ENCODE results near the gene GARS1.

GARS1 gene

DNA sequence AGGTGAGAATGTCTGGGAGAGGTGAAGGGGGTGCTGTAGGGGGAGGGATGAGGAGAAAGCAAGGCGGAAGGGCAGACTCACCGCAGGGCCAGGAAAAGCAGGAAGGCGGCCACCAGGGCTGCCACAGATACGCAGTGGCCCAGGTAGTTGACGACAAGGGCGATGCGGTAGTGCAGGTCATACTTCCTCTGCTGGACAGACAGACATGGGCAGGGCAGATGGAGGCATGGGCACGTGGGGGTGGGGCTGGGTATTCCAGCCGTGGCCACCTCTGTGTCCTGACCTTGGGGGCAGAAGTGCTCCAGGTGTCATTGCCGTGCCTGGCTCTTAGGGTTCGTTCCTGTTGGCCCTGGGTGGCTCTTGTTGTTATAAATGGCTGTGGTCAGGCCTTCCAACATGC lies 70.8 kb downstream of the GARS1 start:
- Histone ChIP-seq H3K27me3 (ENCODE audit: insufficient read depth, low read length) (peaks cover 56% of the 10 kb centered on the region), H3K36me3 (ENCODE audit: insufficient read depth, low read length) (no peaks in the 10 kb centered on the region), H3K4me3 (ENCODE audit: low read depth, low read length) (no peak overlapping the region), H3K79me2 (ENCODE audit: control insufficient read depth, insufficient read depth, low read length, unreplicated experiment) (no peaks in the 10 kb centered on the region), H2AFZ (ENCODE audit: low read length, unreplicated experiment) (no peak overlapping the region), H3K4me1 (ENCODE audit: control insufficient read depth, insufficient read depth, low read length, unreplicated experiment) (no peaks in the 10 kb centered on the region), H3K27ac (ENCODE audit: low read depth, low read length) (no peak overlapping the region)

GRCh38 chr7:30667172-30667571 lies 72.5 kb downstream of the GARS1 start:
- no peak overlapping the region for H3K4me3 ChIP-seq (ENCODE audit: low read depth, low read length)
- no peaks in the 10 kb centered on the region for H3K4me1 ChIP-seq (ENCODE audit: control insufficient read depth, insufficient read depth, low read length, unreplicated experiment)
- peaks cover 62% of the 10 kb centered on the region for H3K27me3 ChIP-seq (ENCODE audit: insufficient read depth, low read length)
- no peak overlapping the region for H2AFZ ChIP-seq (ENCODE audit: low read length, unreplicated experiment)
- no peak overlapping the region for H3K27ac ChIP-seq (ENCODE audit: low read depth, low read length)
- no peaks in the 10 kb centered on the region for H3K36me3 ChIP-seq (ENCODE audit: insufficient read depth, low read length)
- H3K79me2 ChIP-seq (ENCODE audit: control insufficient read depth, insufficient read depth, low read length, unreplicated experiment): no peaks in the 10 kb centered on the region

DNA sequence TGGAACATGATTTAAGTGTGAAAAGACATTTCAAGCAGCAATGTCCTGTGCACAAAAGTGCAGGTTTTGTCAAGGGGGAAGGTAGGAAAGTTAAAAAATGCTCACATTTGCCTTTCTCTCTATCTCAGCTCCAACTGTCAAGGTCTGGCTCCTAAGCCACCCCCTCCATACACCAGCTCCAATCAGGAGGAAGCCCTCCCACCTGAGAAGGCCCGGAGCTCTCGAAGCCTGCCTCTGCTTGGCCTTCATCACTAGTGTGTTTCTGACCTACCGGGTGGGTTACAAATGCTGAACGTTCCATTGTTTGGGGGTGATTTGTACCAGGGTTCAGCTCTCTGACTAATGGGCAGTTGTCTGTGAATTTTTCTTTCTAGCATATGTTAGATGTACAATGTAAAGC lies 73.4 kb downstream of the GARS1 start:
- H2AFZ ChIP-seq (ENCODE audit: low read length, unreplicated experiment): no peak overlapping the region
- H3K27ac ChIP-seq (ENCODE audit: low read depth, low read length): no peak overlapping the region
- peaks cover 57% of the 10 kb centered on the region for H3K27me3 ChIP-seq (ENCODE audit: insufficient read depth, low read length)
- no peaks in the 10 kb centered on the region for H3K36me3 ChIP-seq (ENCODE audit: insufficient read depth, low read length)
- no peaks in the 10 kb centered on the region for H3K79me2 ChIP-seq (ENCODE audit: control insufficient read depth, insufficient read depth, low read length, unreplicated experiment)
- no peaks in the 10 kb centered on the region for H3K4me1 ChIP-seq (ENCODE audit: control insufficient read depth, insufficient read depth, low read length, unreplicated experiment)
- no peak overlapping the region for H3K4me3 ChIP-seq (ENCODE audit: low read depth, low read length)

DNA sequence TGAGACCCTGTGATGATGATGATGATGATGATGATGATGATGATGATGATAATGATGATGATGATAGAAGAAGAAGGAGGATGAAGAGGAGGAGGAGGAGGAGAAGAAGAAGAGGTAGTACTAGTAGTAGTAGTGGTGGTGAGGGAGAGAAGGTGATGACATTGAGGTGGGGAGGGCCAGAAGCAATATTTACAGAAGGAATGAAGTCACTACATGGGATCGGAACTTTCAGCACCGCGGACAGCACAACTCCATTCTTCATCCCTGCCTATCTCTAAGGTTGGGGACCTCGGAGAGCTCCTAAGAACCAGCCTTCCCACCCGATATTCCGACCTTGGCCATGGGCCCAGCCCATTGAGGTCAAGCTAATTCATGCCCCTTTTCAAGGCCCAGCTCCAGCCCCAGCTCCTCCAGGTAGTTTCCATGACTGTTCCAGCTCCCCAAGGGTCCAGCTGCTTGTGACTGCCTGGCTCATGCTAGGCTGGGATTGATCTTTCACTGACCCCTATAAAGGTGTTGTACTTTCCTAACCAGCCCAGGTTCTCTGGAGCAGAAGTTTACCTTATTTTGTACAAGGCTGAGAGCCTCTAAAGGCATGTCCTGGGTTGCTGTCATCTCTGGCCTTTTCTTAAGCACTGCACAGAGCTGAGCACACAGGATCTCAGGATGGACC lies 77.3 kb downstream of the GARS1 start:
- Histone ChIP-seq H2AFZ (ENCODE audit: low read length, unreplicated experiment) (no peak overlapping the region), H3K4me1 (ENCODE audit: control insufficient read depth, insufficient read depth, low read length, unreplicated experiment) (no peaks in the 10 kb centered on the region), H3K27ac (ENCODE audit: low read depth, low read length) (no peak overlapping the region), H3K27me3 (ENCODE audit: insufficient read depth, low read length) (peaks cover 61% of the 10 kb centered on the region), H3K36me3 (ENCODE audit: insufficient read depth, low read length) (no peaks in the 10 kb centered on the region), H3K4me3 (ENCODE audit: low read depth, low read length) (no peak overlapping the region), H3K79me2 (ENCODE audit: control insufficient read depth, insufficient read depth, low read length, unreplicated experiment) (no peaks in the 10 kb centered on the region)

DNA sequence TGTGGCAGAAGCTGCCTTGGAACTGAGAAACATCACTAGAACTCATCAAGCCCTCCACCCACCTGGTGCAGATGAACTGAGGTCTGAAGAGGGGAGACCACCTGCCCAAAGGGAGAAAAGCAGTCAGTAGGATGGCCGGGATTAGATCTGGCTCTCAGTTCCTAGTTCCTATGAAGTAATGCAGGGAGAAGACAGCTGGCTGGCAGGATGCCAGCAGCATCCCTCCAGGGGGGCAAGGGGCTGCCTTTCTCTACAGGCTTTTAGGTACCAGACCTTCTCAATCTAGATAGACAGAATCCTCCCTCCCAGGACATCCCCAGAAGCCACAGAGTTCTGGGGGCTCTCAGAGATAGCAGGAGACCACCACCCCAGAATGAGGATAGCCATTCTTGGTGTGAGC lies 79.7 kb downstream of the GARS1 start:
- Histone ChIP-seq H3K27ac (ENCODE audit: low read depth, low read length) (no peak overlapping the region), H2AFZ (ENCODE audit: low read length, unreplicated experiment) (no peak overlapping the region), H3K27me3 (ENCODE audit: insufficient read depth, low read length) (peaks cover 71% of the 10 kb centered on the region)

GRCh38 chr7:30674876-30675275 lies 80.2 kb downstream of the GARS1 start:
- H3K36me3 ChIP-seq (ENCODE audit: insufficient read depth, low read length): no peaks in the 10 kb centered on the region
- H3K27ac ChIP-seq (ENCODE audit: low read depth, low read length): no peak overlapping the region
- H3K4me1 ChIP-seq (ENCODE audit: control insufficient read depth, insufficient read depth, low read length, unreplicated experiment): no peaks in the 10 kb centered on the region
- H3K27me3 ChIP-seq (ENCODE audit: insufficient read depth, low read length): peaks cover 71% of the 10 kb centered on the region
- no peaks in the 10 kb centered on the region for H3K79me2 ChIP-seq (ENCODE audit: control insufficient read depth, insufficient read depth, low read length, unreplicated experiment)
- no peak overlapping the region for H2AFZ ChIP-seq (ENCODE audit: low read length, unreplicated experiment)
- no peak overlapping the region for H3K4me3 ChIP-seq (ENCODE audit: low read depth, low read length)

More for the DNA sequence above, 79.7 kb downstream of the GARS1 start:
- no peak overlapping the region for H3K4me3 ChIP-seq (ENCODE audit: low read depth, low read length)
- no peaks in the 10 kb centered on the region for H3K4me1 ChIP-seq (ENCODE audit: control insufficient read depth, insufficient read depth, low read length, unreplicated experiment)
- H3K79me2 ChIP-seq (ENCODE audit: control insufficient read depth, insufficient read depth, low read length, unreplicated experiment): no peaks in the 10 kb centered on the region
- H3K36me3 ChIP-seq (ENCODE audit: insufficient read depth, low read length): no peaks in the 10 kb centered on the region

DNA sequence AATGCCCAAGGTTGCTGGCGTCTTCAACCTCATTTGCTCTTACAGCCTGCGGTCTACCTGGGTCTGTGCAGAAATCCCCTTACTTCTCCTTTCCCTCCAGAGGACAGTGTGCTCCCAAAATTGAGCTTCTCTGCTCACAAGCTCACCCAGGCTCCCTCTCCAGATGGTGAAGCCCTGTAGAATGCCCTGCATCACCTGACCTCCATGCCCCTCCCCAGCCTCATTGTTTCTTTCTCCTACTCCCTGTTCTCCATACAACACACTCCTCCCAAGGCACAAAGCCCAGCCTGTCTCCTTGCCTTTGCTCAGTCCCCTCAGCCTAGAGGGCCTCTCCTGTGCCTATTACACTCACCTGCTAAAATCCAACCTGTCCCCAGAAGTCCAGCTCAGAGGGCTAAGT lies 84.1 kb downstream of the GARS1 start:
- Histone ChIP-seq H3K4me3 (ENCODE audit: low read depth, low read length) (no peak overlapping the region), H3K27ac (ENCODE audit: low read depth, low read length) (no peak overlapping the region), H3K36me3 (ENCODE audit: insufficient read depth, low read length) (no peaks in the 10 kb centered on the region), H2AFZ (ENCODE audit: low read length, unreplicated experiment) (no peak overlapping the region), H3K79me2 (ENCODE audit: control insufficient read depth, insufficient read depth, low read length, unreplicated experiment) (no peaks in the 10 kb centered on the region), H3K4me1 (ENCODE audit: control insufficient read depth, insufficient read depth, low read length, unreplicated experiment) (no peaks in the 10 kb centered on the region), H3K27me3 (ENCODE audit: insufficient read depth, low read length) (peaks cover 89% of the 10 kb centered on the region)

- no peaks in the 10 kb centered on the region for H3K4me1 ChIP-seq (ENCODE audit: control insufficient read depth, insufficient read depth, low read length, unreplicated experiment)
- no peak overlapping the region for H3K4me3 ChIP-seq (ENCODE audit: low read depth, low read length)
- no peaks in the 10 kb centered on the region for H3K36me3 ChIP-seq (ENCODE audit: insufficient read depth, low read length)
- H3K27me3 ChIP-seq (ENCODE audit: insufficient read depth, low read length): peaks cover 98% of the 10 kb centered on the region
- no peak overlapping the region for H3K27ac ChIP-seq (ENCODE audit: low read depth, low read length)
- no peaks in the 10 kb centered on the region for H3K79me2 ChIP-seq (ENCODE audit: control insufficient read depth, insufficient read depth, low read length, unreplicated experiment)
- H2AFZ ChIP-seq (ENCODE audit: low read length, unreplicated experiment): no peak overlapping the region
Observed at GRCh38 chr7:30679664-30680063, 85.0 kb downstream of the GARS1 start.

- H3K27ac ChIP-seq (ENCODE audit: low read depth, low read length): no peak overlapping the region
- peaks cover 98% of the 10 kb centered on the region for H3K27me3 ChIP-seq (ENCODE audit: insufficient read depth, low read length)
- no peaks in the 10 kb centered on the region for H3K36me3 ChIP-seq (ENCODE audit: insufficient read depth, low read length)
- H3K79me2 ChIP-seq (ENCODE audit: control insufficient read depth, insufficient read depth, low read length, unreplicated experiment): no peaks in the 10 kb centered on the region
- no peaks in the 10 kb centered on the region for H3K4me1 ChIP-seq (ENCODE audit: control insufficient read depth, insufficient read depth, low read length, unreplicated experiment)
- peak overlapping the region; percentile 56; the same call in 1 of the 2 replicates for H3K4me3 ChIP-seq (ENCODE audit: low read depth, low read length)
- H2AFZ ChIP-seq (ENCODE audit: low read length, unreplicated experiment): no peak overlapping the region
Observed at GRCh38 chr7:30681331-30681797, 86.7 kb downstream of the GARS1 start.

DNA sequence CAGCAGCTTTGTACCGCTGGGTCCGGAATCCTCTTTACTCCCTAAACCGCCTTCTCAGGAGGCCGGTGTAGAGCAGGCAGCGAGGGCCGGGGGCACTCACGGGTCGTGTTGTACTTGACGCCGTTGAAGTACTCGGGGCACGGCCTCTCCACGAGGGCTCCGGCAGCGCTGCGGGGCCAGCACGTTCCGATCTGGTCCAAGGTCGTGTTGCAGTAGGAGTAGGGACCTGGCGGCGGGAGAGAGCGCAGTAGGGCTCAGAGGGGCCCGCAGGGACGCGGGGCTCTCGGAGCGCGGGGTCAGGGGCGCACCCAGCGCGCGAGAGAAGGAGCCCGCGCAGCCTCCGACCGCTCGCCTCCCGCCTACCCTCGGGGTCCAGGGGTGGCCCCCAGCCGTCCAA lies 87.1 kb downstream of the GARS1 start:
- peak overlapping the region; percentile 56 for H3K4me3 ChIP-seq (ENCODE audit: low read depth, low read length)
- H3K27ac ChIP-seq (ENCODE audit: low read depth, low read length): no peak overlapping the region
- no peaks in the 10 kb centered on the region for H3K4me1 ChIP-seq (ENCODE audit: control insufficient read depth, insufficient read depth, low read length, unreplicated experiment)
- H3K79me2 ChIP-seq (ENCODE audit: control insufficient read depth, insufficient read depth, low read length, unreplicated experiment): no peaks in the 10 kb centered on the region
- no peaks in the 10 kb centered on the region for H3K36me3 ChIP-seq (ENCODE audit: insufficient read depth, low read length)
- H3K27me3 ChIP-seq (ENCODE audit: insufficient read depth, low read length): peaks cover 97% of the 10 kb centered on the region
- H2AFZ ChIP-seq (ENCODE audit: low read length, unreplicated experiment): no peak overlapping the region

DNA sequence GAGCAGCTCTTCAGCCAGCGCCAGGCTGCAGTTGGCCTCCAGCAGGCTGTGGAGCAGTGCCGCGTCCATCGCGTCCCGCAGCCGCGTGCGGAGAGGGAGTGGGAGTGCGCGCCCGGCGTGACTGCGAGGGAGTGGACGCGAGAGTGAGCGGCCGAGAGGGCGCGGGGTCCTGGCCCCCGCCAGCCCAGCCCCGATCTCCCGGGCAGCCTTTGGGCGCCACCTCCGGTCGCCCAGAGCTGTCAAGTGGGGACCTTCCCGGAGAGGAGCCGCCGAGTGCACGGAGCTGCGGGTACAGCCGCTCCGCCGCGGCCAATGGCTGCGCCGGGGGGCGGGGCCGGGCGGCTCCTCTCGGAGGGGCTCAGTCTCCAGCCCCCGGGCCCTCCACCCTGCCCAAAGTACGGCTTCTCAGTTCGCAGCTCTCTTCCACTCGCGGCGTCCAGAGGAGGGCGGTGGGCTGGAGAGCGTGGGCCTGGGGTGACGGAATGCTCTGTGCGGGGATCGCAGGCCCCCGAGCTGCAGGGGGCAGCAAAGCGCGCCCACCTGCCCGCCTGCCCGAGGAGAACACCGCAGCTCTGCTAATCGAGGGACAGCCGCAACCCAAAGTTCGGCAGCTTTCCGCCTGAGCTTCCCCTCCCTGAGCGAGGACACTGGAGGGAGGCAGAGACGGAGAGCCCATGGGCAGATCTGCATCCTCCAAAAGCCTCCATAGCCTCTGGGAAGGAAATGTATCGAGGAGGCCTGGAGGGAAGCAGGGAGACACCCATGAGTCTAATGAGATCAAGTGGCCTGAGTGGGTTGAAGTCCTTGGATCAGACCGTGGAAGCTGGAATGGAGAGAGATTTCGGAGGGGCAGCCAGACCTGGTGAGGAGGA lies 87.8 kb downstream of the GARS1 start, which contains the start of gene CRHR2:
Gene CRHR2 (minus strand): TSS at position 245 of the 872 bp plus-strand sequence. CDS start 176 bp downstream, at position 69.
- H3K79me2 ChIP-seq (ENCODE audit: control insufficient read depth, insufficient read depth, low read length, unreplicated experiment): no peaks in the 10 kb centered on the region
- H3K36me3 ChIP-seq (ENCODE audit: insufficient read depth, low read length): no peaks in the 10 kb centered on the region
- H3K4me1 ChIP-seq (ENCODE audit: control insufficient read depth, insufficient read depth, low read length, unreplicated experiment): no peaks in the 10 kb centered on the region
- no peak within 1 kb of the TSS for H2AFZ ChIP-seq (ENCODE audit: low read length, unreplicated experiment)
- peak within 1 kb of the TSS; percentile 56 for H3K4me3 ChIP-seq (ENCODE audit: low read depth, low read length)
- H3K27ac ChIP-seq (ENCODE audit: low read depth, low read length): no peak within 1 kb of the TSS
- peaks cover 94% of the 10 kb centered on the region for H3K27me3 ChIP-seq (ENCODE audit: insufficient read depth, low read length)

All from ACC112 (cell line).